Neural cell (in vitro differentiated cells): ENCODE measurements around the gene RNU5D-1. TPM values are rescaled to one million over a fixed set of nuclear protein-coding genes. Genes with fewer than 3 reads are reported as not detected.

Experiments used
- H2AFZ ChIP-seq: fragments of 200-600, 300-800 bp; sonication (generic), shearing (Covaris generic); 2 replicates; pipeline ENCODE4 v1.6.0; 2014; ENCODE audit warnings: low read depth, mild to moderate bottlenecking, antibody characterized with exemption, low read length, moderate library complexity
- H3F3A ChIP-seq: fragments of 200-600 bp; shearing (Covaris generic); 2 replicates; pipeline ENCODE4 v1.6.1; 2016; ENCODE audit warnings: mild to moderate bottlenecking, moderate library complexity, mixed read lengths, antibody characterized with exemption, low read length; ENCODE audit not compliant: insufficient read depth, poor library complexity, severe bottlenecking
- H3K27ac ChIP-seq: fragments of 200-600, 300-800 bp; sonication (generic), shearing (Covaris generic); 2 replicates; pipeline ENCODE4 v1.5.1; 2014; ENCODE audit warnings: mild to moderate bottlenecking, low read length, moderate library complexity
- H3K27me3 ChIP-seq: fragments of 300-800, 200-600 bp; sonication (generic), shearing (Covaris generic); 2 replicates; pipeline ENCODE4 v1.6.0; 2014; ENCODE audit warnings: mild to moderate bottlenecking, low read depth, low read length, moderate library complexity; ENCODE audit not compliant: insufficient read depth
- H3K36me3 ChIP-seq: fragments of 300-800, 200-600 bp; sonication (generic), shearing (Covaris generic); 2 replicates; pipeline ENCODE4 v1.5.1; 2014; ENCODE audit warnings: mild to moderate bottlenecking, antibody characterized with exemption, low read length, moderate library complexity; ENCODE audit not compliant: insufficient read depth
- H3K4me2 ChIP-seq: fragments of 300-800, 200-600 bp; sonication (generic), shearing (Covaris generic); 2 replicates; pipeline ENCODE4 v1.6.0; 2014; ENCODE audit warnings: mild to moderate bottlenecking, low read length
- H3K4me3 ChIP-seq: fragments of 300-800, 200-600 bp; sonication (generic), shearing (Covaris generic); 2 replicates; pipeline ENCODE4 v1.5.1; 2014; ENCODE audit warnings: mild to moderate bottlenecking, low read length, moderate library complexity
- H3K79me2 ChIP-seq: fragments of 200-600 bp; shearing (Covaris generic); replicated peaks from 2 replicates; pipeline ENCODE4 v1.6.0; 2014; ENCODE audit warnings: mild to moderate bottlenecking, low read length, moderate library complexity; ENCODE audit not compliant: insufficient read depth
- H3K9ac ChIP-seq: fragments of 300-800, 200-600 bp; sonication (generic), shearing (Covaris generic); 2 replicates; pipeline ENCODE4 v1.6.1; 2016; ENCODE audit warnings: mild to moderate bottlenecking, low read length, mixed read lengths
- H3K9me2 ChIP-seq: fragments of 200-600 bp; shearing (Covaris generic); 2 replicates; pipeline ENCODE4 v1.6.1; 2016; ENCODE audit warnings: mild to moderate bottlenecking, low read length, mixed read lengths; ENCODE audit not compliant: insufficient read depth
- H3K9me3 ChIP-seq: fragments of 200-600, 300-800 bp; sonication (generic), shearing (Covaris generic); 2 replicates; pipeline ENCODE4 v1.6.1; 2016; ENCODE audit warnings: mild to moderate bottlenecking, mixed run types, low read length, moderate library complexity, mixed read lengths
- H4K20me1 ChIP-seq: fragments of 200-600 bp; shearing (Covaris generic); 2 replicates; pipeline ENCODE4 v1.6.1; 2016; ENCODE audit warnings: mild to moderate bottlenecking, mixed run types; ENCODE audit not compliant: insufficient read depth
- EP300 ChIP-seq: fragments of 450-650 bp; conservative IDR thresholded peaks from 2 replicates; pipeline ENCODE4 v1.6.1; 2014; ENCODE audit warnings: antibody characterized with exemption, mild to moderate bottlenecking, moderate library complexity; ENCODE audit not compliant: poor library complexity, severe bottlenecking
- EZH2 ChIP-seq: fragments of 200-600, 300-800 bp; shearing (Covaris generic), sonication (generic); IDR thresholded peaks from 2 replicates; pipeline ENCODE4 v1.6.1; 2014; ENCODE audit warnings: antibody characterized with exemption, low read length, borderline replicate concordance, mild to moderate bottlenecking; ENCODE audit not compliant: insufficient read depth, poor library complexity, severe bottlenecking
- MXI1 ChIP-seq: fragments of 450-650 bp; conservative IDR thresholded peaks from 2 replicates; pipeline ENCODE4 v1.6.1; 2014; ENCODE audit warnings: antibody characterized with exemption, mild to moderate bottlenecking; ENCODE audit not compliant: poor library complexity, severe bottlenecking
- POLR2AphosphoS5 ChIP-seq: IDR thresholded peaks from 2 replicates; pipeline ENCODE4 v1.6.1; 2012
- RAD21 ChIP-seq: fragments of 450-650 bp; conservative IDR thresholded peaks from 2 replicates; pipeline ENCODE4 v1.6.1; 2014; ENCODE audit warnings: antibody characterized with exemption, mild to moderate bottlenecking, moderate library complexity
- REST ChIP-seq: IDR thresholded peaks from 2 replicates; pipeline ENCODE4 v1.6.1; 2012; ENCODE audit warnings: borderline replicate concordance
- SMC3 ChIP-seq: fragments of 450-650 bp; conservative IDR thresholded peaks from 2 replicates; pipeline ENCODE4 v1.6.1; 2014; ENCODE audit warnings: antibody characterized with exemption, mild to moderate bottlenecking, moderate library complexity; ENCODE audit not compliant: poor library complexity
- TAF1 ChIP-seq: IDR thresholded peaks from 2 replicates; pipeline ENCODE4 v1.6.1; 2012; ENCODE audit warnings: low read depth
- polyA plus RNA-seq: library from polyadenylated mRNA; depleted of rRNA; stranded (reverse); fragments of >200 nt; gene quantifications from 2 replicates; pipeline ENCODE4 v1.2.3, GENCODE V29; 2014
- TF ChIP-seq, protein P1 (sequence below): fragments of 450-650 bp; IDR thresholded peaks from 2 replicates; pipeline ENCODE4 v1.5.1; 2014; ENCODE audit warnings: antibody characterized with exemption, mild to moderate bottlenecking, moderate library complexity; ENCODE audit not compliant: poor library complexity, severe bottlenecking

Gene RNU5D-1
- polyA plus RNA-seq, 1 donor from 2014 or later: not detected

GRCh38 chr1:44696789-44697345 lies 34.1 kb downstream of the RNU5D-1 start:
- TF ChIP-seq POLR2AphosphoS5 (no peak), SMC3 (no peak), EP300 (no peak), TAF1 (no peak), REST (no peak), MXI1 (no peak), RAD21 (no peak), EZH2 (no peak)
- TF ChIP-seq, protein P1, sequence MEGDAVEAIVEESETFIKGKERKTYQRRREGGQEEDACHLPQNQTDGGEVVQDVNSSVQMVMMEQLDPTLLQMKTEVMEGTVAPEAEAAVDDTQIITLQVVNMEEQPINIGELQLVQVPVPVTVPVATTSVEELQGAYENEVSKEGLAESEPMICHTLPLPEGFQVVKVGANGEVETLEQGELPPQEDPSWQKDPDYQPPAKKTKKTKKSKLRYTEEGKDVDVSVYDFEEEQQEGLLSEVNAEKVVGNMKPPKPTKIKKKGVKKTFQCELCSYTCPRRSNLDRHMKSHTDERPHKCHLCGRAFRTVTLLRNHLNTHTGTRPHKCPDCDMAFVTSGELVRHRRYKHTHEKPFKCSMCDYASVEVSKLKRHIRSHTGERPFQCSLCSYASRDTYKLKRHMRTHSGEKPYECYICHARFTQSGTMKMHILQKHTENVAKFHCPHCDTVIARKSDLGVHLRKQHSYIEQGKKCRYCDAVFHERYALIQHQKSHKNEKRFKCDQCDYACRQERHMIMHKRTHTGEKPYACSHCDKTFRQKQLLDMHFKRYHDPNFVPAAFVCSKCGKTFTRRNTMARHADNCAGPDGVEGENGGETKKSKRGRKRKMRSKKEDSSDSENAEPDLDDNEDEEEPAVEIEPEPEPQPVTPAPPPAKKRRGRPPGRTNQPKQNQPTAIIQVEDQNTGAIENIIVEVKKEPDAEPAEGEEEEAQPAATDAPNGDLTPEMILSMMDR: no peak
- Histone ChIP-seq H3F3A (no peaks in the 10 kb centered on the region), H2AFZ (no peak overlapping the region), H3K9me3 (no peaks in the 10 kb centered on the region), H3K4me2 (no peak overlapping the region), H3K9ac (no peak overlapping the region), H3K79me2 (no peaks in the 10 kb centered on the region), H4K20me1 (no peaks in the 10 kb centered on the region), H3K9me2 (no peaks in the 10 kb centered on the region), H3K36me3 (no peaks in the 10 kb centered on the region), H3K27me3 (no peaks in the 10 kb centered on the region), H3K27ac (no peak overlapping the region), H3K4me3 (no peak overlapping the region)

DNA sequence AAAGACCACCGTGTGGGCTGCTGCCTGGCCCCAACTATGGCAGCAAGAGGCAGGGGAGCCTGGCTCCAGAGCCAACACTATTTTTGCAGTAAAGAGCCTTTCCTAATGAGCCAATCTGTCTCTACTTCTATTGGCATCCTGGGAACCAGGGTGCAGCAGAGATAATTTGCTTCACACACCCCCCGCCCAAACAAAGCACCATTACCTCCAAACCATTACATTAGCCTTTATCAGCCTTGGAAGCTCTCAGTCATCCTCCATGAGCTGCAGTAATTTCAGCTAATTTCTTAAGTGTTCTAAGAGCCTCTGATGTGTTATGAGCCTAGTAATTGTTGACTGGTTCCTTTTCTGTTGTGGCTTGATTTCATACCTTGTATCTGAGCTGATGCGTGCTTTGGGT lies 34.9 kb downstream of the RNU5D-1 start:
- H3K9me3 ChIP-seq: no peaks in the 10 kb centered on the region
- no peak overlapping the region for H3K4me3 ChIP-seq
- no peaks in the 10 kb centered on the region for H3K36me3 ChIP-seq
- H4K20me1 ChIP-seq: no peaks in the 10 kb centered on the region
- H2AFZ ChIP-seq: no peak overlapping the region
- H3K9me2 ChIP-seq: no peaks in the 10 kb centered on the region
- no peak overlapping the region for H3K27ac ChIP-seq
- no peaks in the 10 kb centered on the region for H3F3A ChIP-seq
- H3K4me2 ChIP-seq: no peak overlapping the region
- no peaks in the 10 kb centered on the region for H3K79me2 ChIP-seq
- H3K27me3 ChIP-seq: no peaks in the 10 kb centered on the region
- no peak for TF ChIP-seq MXI1
- TF ChIP-seq POLR2AphosphoS5: no peak
- no peak for TF ChIP-seq EP300
- TF ChIP-seq RAD21: no peak
- TF ChIP-seq SMC3: no peak
- no peak for TF ChIP-seq TAF1
- TF ChIP-seq REST: no peak
- TF ChIP-seq, protein P1: no peak
- TF ChIP-seq EZH2: no peak
- no peak overlapping the region for H3K9ac ChIP-seq
